HTERT RPE-1 (cell line): ENCODE results near the gene APBB2.
"Not testable (repeated sequence)": the region's sequence is repeated elsewhere in the genome, so short reads cannot be mapped to it uniquely, and the experiment has no call there.

ENCODE experiments used
- in situ Hi-C: fragments of 300-500 bp; cut with MboI; formaldehyde crosslinking; loops from 4 replicates; pipeline ENCODE4 v1.14.3; 2020; ENCODE audit warnings: low sequenced_read_pairs

Gene APBB2

GRCh38 chr4:40952672-40953071 lies 261.7 kb downstream of the APBB2 start:
- in situ Hi-C loops: no loop called here

DNA sequence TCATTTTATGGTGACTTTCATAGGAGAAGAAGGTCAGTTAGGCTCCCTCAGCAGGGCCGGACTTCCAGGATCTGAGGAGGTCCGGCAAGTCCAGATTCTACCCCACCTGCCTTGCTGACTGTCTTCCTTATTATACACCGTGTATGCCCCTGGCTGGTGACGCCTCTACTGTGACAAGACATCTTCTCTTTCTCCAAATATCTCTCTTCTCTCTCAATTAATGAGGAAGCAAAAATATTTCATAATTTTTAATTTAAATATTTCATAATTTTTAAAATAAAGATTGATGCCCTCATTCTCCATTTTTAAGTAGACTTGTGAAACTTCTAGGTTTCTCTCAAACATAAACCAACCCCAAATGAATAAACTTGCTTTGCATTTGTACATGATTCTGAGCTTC lies 262.1 kb downstream of the APBB2 start:
- in situ Hi-C loops: no loop called here

- in situ Hi-C loops: no loop called here
These were observed 263.3 kb downstream of the APBB2 start for GRCh38 chr4:40951026-40951425.

GRCh38 chr4:40949358-40950100 lies 264.8 kb downstream of the APBB2 start:
- in situ Hi-C loops: no loop called here

DNA sequence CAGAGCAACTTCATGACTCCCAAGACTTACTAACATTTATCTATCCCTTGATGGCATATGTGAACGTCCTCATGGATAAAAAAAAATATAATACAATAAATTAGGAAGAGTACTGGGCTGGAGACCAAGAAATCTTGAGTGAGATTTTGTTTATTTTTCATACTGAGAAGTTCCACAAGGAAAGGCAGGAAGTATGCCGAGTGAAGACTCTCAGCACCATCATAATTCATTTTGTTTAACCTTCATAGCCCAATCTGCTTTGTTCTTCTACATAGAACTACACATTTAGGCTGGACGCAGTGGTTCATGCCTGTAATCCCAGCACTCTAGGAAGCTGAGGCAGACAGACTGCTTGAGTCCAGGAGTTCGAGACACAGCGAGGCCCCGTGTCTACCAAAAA lies 266.3 kb downstream of the APBB2 start:
- in situ Hi-C loops: no loop called here

- in situ Hi-C loops: no loop called here
These were observed 267.7 kb downstream of the APBB2 start for GRCh38 chr4:40946652-40947051.

DNA sequence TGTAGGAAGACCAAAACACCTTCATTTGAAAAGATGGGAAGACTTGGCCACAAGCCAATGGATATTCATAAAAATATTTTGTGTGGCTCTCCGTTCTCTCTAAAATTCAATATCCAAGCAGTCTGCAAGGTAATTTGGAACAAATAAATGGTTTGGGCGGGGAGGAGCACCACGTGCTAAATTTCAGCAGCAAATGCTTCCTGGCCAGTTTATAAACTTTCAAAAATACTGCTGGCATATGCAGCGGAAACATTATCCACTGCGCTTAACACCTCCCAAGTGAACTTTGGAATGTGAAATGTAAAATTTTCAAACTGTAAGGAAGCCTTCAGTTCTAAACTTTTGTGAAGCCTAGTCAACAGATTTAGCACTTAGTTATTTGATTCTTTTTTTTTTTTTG lies 273.6 kb downstream of the APBB2 start:
- in situ Hi-C loops: no loop called here

DNA sequence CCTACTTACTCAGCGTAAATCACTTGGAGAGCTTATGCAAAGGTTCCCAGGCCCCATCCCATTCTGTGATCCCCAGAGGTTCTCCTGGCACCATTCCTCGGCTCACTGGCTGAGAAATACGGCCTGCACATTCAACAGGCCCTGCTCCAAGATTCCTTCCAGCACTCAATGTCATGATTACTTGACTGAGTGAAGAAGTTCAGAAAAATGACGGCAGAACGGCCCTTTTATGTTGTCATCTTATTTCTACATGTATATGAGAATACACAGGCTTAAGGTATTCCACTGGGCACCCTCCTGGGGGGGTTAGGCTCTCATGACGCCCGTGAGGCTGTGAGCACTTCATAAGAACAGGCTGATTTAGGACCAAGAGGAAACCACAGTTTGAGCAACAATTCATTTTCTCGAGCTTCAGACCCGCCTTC lies 274.0 kb downstream of the APBB2 start:
- in situ Hi-C loops: no loop called here

- in situ Hi-C loops: no loop called here
These were observed 274.5 kb downstream of the APBB2 start for GRCh38 chr4:40939856-40940255.

DNA sequence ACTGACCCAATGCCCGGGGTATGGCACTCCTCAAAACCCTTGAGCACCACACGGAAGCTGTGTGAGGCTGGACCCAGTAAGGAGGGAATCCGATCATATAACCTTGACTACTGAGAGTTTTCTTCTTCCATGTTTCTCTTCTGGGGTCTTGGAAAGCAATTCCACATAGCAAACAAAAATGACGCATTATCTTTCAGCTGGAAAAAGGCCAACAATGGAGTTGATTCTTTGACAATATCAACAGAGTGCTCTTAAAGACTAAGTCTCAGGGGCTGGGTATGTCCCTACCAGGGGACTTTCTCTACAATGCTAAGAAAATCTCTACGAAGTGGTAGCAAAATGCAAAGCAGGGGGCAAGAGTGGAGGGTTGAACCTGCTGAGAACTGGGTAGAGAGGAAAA lies 276.0 kb downstream of the APBB2 start:
- in situ Hi-C loops: no loop called here

- in situ Hi-C loops: no loop called here
These were observed 277.1 kb downstream of the APBB2 start for GRCh38 chr4:40937140-40937725.

GRCh38 chr4:40934676-40935075 lies 279.7 kb downstream of the APBB2 start:
- in situ Hi-C loops: no loop called here

- in situ Hi-C loops: no loop called here
These were observed 280.9 kb downstream of the APBB2 start for GRCh38 chr4:40933272-40934053.

GRCh38 chr4:40931841-40932240 lies 282.5 kb downstream of the APBB2 start:
- in situ Hi-C loops: no loop called here

- in situ Hi-C loops: no loop called here
These were observed 283.1 kb downstream of the APBB2 start for GRCh38 chr4:40931238-40931637.

- in situ Hi-C loops: no loop called here
These were observed 287.3 kb downstream of the APBB2 start for GRCh38 chr4:40927074-40927473.

GRCh38 chr4:40924793-40925117 lies 289.6 kb downstream of the APBB2 start:
- in situ Hi-C loops: no loop called here

DNA sequence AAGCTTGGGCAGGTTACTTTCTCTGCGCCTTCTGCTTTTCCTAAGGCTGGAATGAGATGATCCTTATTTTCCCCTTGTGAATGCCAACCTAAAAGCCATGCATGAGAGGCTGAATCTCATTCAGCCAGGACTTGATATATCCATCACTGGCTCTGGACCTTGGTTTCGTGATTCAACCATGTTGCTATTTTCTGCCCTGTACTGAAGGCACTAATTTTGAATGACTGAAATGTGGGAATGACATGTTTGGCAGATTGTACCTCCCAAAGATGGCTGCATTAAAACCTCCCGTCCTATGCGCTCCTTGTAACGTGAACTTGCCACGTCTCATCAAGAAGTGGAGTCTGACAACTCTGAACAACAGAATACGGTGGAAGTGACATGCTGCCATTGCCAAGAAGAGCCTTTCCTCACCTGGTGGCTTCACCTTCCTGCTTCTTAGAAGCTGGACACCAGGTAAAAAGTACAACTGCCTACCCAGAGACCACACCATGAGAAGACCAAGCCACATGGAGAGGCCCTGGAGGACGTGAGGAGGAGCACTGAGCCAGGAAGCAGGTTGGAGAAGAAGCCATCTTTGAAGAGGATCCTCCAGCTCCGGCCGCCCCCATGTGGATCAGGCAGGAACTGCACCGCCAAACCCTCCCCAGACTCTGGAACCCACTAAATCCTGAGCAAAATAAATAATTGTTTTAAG lies 290.1 kb downstream of the APBB2 start:
- in situ Hi-C loops: no loop called here

DNA sequence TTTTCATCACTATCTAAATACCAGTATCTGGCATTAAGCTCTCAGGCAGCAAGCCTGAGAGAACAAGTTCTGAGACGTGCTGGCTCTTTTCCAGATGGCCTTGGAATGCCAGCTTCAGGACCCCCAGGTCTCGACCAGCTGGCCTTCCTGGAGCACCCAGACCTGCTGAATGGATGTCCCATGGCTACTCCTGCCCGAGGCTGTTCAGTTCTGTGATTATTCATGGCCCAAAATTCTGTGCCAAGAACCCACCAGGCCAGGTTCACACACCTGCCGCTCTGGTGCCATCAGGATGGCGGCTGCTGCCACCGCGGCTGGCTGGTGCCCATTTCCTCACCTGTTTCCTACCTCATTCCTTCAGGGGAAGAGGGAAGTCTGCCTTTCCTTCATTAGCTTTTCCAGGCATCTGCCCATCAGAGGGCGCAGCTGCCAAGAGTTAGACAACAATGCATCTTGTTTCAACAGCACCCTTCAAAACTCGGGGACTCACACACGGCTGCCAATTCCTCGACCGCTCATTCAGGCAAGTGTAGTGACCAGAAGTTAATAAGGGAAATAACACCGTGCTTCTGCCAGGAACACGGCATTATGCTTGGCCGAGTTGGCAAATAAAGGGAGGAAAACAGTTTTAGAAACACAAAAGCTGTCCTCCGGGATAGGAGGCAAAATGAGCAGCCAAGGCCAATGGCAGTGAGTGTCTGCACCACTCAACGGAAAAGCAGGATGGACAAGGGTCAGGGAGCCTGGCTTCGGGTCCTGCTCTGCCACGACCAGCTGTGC lies 290.8 kb downstream of the APBB2 start:
- in situ Hi-C loops: no loop called here

DNA sequence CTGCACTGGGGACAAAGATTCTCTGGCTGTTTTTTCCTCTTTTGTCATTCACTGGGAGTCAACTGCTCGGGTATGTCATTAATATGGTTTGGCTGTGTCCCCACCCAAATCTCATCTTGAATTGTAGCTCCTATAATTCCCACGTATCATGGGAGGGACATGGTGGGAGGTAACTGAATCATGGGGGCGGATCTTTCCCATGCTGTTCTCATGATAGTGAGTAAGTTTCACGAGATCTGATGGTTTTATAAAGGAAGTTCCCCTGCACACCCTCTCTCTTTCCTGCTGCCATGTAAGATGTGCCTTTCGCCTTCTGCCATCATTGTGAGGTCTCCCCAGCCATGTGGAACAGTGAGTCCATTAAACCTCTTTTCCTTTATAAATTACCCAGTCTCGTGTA lies 294.4 kb downstream of the APBB2 start:
- in situ Hi-C loops: not testable (repeated sequence)

DNA sequence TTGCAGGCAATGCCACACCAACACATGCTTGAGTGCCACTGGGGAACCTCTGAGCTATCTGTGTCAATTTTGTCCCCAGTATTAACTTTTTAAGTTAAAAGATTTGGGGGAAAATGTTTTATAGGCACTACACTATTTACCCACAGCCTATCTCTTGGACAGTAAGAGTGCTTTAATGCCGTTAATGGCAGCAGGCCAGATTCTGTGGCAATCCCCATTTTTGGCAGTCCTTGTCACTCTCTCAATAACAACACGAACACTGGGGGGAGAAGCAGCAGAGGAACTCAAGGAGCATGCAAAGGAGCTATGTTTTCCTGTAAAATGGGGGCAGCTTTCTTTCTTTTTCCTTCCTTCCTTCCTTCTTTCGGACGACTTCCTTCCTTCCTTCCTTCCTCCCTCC lies 296.0 kb downstream of the APBB2 start:
- in situ Hi-C loops: no loop called here
